HEK293 (cell line): Measurements from ENCODE around the gene FERMT1.

Experiments used
- CTCF ChIA-PET: fragments of 350-600 bp; formaldehyde crosslinking; extraction: SDS; loops from one replicate; lab custom pipeline; 2021; ENCODE audit warnings: antibody characterized with exemption; lab: Yijun Ruan, JAX
- POLR2A ChIA-PET: fragments of 300-600 bp; formaldehyde crosslinking; extraction: SDS; loops from one replicate; lab custom pipeline; 2020; ENCODE audit warnings: antibody characterized with exemption, inconsistent platforms; lab: Yijun Ruan, JAX
- H3K27ac ChIP-seq: fragments of 200-500 bp; sonication (Bioruptor generic); 2 replicates; pipeline ENCODE4 v1.5.1; 2014; ENCODE audit warnings: low read depth, low read length, control low read depth, inconsistent platforms; ENCODE audit errors: extremely low read depth
- H3K36me3 ChIP-seq, 2 experiments: fragments of 200-500 bp in 1 of 2; sonication (Bioruptor generic) in 1 of 2; 1 replicate in 1 of 2; 2 replicates in 1 of 2; pipeline ENCODE4 v1.5.1; 2014 to 2017; ENCODE audit warnings: inconsistent platforms in 2 of 2, low read length in 2 of 2; ENCODE audit not compliant: control insufficient read depth in 2 of 2, insufficient read depth in 1 of 2
- H3K4me1 ChIP-seq: fragments of 200-500 bp; sonication (Bioruptor generic); 2 replicates; pipeline ENCODE4 v1.5.1; 2014; ENCODE audit warnings: mild to moderate bottlenecking, low read length, inconsistent platforms; ENCODE audit not compliant: control insufficient read depth, insufficient read depth
- H3K4me3 ChIP-seq: 2 replicates; pipeline ENCODE4 v1.5.1; 2011; ENCODE audit warnings: low read depth, mild to moderate bottlenecking, control low read depth, low read length, moderate library complexity
- H3K9me3 ChIP-seq: fragments of 200-500 bp; sonication (Bioruptor generic); 2 replicates; pipeline ENCODE4 v1.5.1; 2014; ENCODE audit warnings: low read depth, low read length, inconsistent platforms; ENCODE audit not compliant: control insufficient read depth, insufficient read depth
- GLIS1 ChIP-seq: fragments of 450-650 bp; formaldehyde crosslinking; IDR thresholded peaks from 2 replicates; pipeline ENCODE4 v1.5.1; 2016; ENCODE audit warnings: missing biosample characterization, missing genetic modification characterization
- HOXD13 ChIP-seq: sonication (generic); formaldehyde crosslinking; IDR thresholded peaks from 2 replicates; pipeline ENCODE4 v1.8.0; 2022; ENCODE audit warnings: missing genetic modification reagents, borderline replicate concordance
- SALL2 ChIP-seq: fragments of 450-650 bp; formaldehyde crosslinking; IDR thresholded peaks from 2 replicates; pipeline ENCODE4 v1.5.0; 2017; ENCODE audit warnings: missing biosample characterization, mild to moderate bottlenecking, missing genetic modification characterization, borderline replicate concordance
- SP2 ChIP-seq: fragments of 450-650 bp; formaldehyde crosslinking; IDR thresholded peaks from 2 replicates; pipeline ENCODE4 v1.5.1; 2016; ENCODE audit warnings: missing biosample characterization, missing genetic modification characterization
- SP3 ChIP-seq: fragments of 450-650 bp; formaldehyde crosslinking; IDR thresholded peaks from 2 replicates; pipeline ENCODE4 v1.5.1; 2016; ENCODE audit warnings: missing biosample characterization, missing genetic modification characterization
- TCF7L2 ChIP-seq: IDR thresholded peaks from 2 replicates; pipeline ENCODE4 v1.6.1; 2011; ENCODE audit warnings: low read depth, mild to moderate bottlenecking, inconsistent platforms, low read length, moderate library complexity, borderline replicate concordance
- ZNF133 ChIP-seq: fragments of 450-650 bp; formaldehyde crosslinking; IDR thresholded peaks from 2 replicates; pipeline ENCODE4 v1.5.1; 2016; ENCODE audit warnings: missing biosample characterization, missing genetic modification characterization
- ZNF23 ChIP-seq: fragments of 450-650 bp; formaldehyde crosslinking; IDR thresholded peaks from 2 replicates; pipeline ENCODE4 v1.5.1; 2016; ENCODE audit warnings: missing biosample characterization, missing genetic modification characterization, borderline replicate concordance
- ZNF274 ChIP-seq, 2 experiments: fragments of 200-500 bp in 1 of 2; fragments of 450-650 bp in 1 of 2; sonication (Bioruptor generic) in 1 of 2; formaldehyde crosslinking in 1 of 2; IDR thresholded peaks; 2 replicates each; pipeline versions ENCODE4 v1.5.1 to v1.6.1; 2014 to 2016; ENCODE audit warnings: borderline replicate concordance in 1 of 2, inconsistent platforms in 1 of 2, low read length in 1 of 2, missing biosample characterization in 1 of 2, missing genetic modification characterization in 1 of 2
- ZNF37A ChIP-seq: fragments of 450-650 bp; IDR thresholded peaks from 2 replicates; pipeline ENCODE4 v1.5.1; 2018; ENCODE audit warnings: missing biosample characterization, missing genetic modification characterization
- ZNF416 ChIP-seq: fragments of 450-650 bp; formaldehyde crosslinking; IDR thresholded peaks from 2 replicates; pipeline ENCODE4 v1.5.1; 2016; ENCODE audit warnings: missing biosample characterization, missing genetic modification characterization
- ZNF426 ChIP-seq: fragments of 450-650 bp; formaldehyde crosslinking; IDR thresholded peaks from 2 replicates; pipeline ENCODE4 v1.5.1; 2017; ENCODE audit warnings: missing biosample characterization, missing genetic modification characterization, mild to moderate bottlenecking, inconsistent platforms, moderate library complexity
- ZNF549 ChIP-seq: fragments of 450-650 bp; IDR thresholded peaks from 2 replicates; pipeline ENCODE4 v1.5.1; 2018; ENCODE audit warnings: missing biosample characterization, missing genetic modification characterization, mild to moderate bottlenecking, inconsistent platforms, moderate library complexity
- ZNF624 ChIP-seq: fragments of 450-650 bp; formaldehyde crosslinking; IDR thresholded peaks from 2 replicates; pipeline ENCODE4 v1.5.1; 2017; ENCODE audit warnings: missing biosample characterization, missing genetic modification characterization
- ZNF830 ChIP-seq: fragments of 450-650 bp; IDR thresholded peaks from 2 replicates; pipeline ENCODE4 v1.5.0; 2018; ENCODE audit warnings: missing biosample characterization, missing genetic modification characterization, low read depth, mild to moderate bottlenecking, moderate library complexity
- TF ChIP-seq, protein P1 (sequence below): fragments of 450-650 bp; IDR thresholded peaks from 2 replicates; pipeline ENCODE4 v1.5.1; 2018; ENCODE audit warnings: missing biosample characterization, mild to moderate bottlenecking, missing genetic modification characterization
- TF ChIP-seq, protein P2 (sequence below): fragments of 450-650 bp; formaldehyde crosslinking; IDR thresholded peaks from 2 replicates; pipeline ENCODE4 v1.5.1; 2017; ENCODE audit warnings: missing biosample characterization, missing genetic modification characterization
- TF ChIP-seq, protein P3 (sequence below): fragments of 450-650 bp; formaldehyde crosslinking; IDR thresholded peaks from 2 replicates; pipeline ENCODE4 v1.5.1; 2016; ENCODE audit warnings: missing biosample characterization, missing genetic modification characterization

The FERMT1 gene

DNA sequence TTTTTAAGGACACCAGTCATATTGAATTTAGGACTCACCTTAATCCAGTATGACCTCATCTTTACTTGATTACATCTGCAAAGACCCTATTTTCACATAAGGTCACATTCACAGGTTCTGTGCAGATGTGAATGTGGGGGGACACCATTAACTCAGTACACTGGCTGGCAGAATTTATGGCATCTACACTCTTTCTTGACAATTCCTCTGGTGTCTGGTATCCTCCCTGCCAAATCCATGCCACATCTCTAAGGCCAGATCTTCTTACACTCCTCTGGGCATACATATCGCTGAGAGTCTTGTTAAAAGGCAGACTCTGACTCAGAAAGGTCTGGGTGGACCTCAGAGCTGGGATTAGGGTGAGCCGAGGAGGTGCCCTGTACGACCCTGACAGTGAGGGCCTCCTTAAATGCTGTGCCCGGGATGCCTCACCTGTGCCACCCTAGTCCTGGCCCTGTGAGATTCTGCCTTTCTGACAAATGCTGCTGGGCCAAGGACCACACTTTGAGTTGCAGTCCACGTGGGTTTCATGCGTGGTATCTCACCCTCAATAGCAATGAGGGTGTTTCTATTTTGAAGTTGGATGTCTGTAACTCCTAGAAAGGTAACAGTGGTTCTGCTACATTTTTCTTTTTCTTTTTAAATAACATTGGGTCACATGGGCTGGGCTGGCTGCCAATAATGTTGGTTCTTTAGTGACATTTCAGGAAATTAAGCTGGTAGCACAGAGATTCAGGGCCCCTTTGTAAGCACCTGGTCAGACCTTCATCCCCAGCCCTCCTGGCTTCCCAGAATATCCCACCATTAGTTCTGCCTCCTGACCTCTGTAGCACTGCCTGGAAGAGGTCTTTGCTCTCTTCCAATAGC lies 51.8 kb downstream of the FERMT1 start:
- Histone ChIP-seq H3K9me3 (no peaks in the 10 kb centered on the region), H3K36me3 (no peaks in the 10 kb centered on the region; a peak in 1 of 3 replicates), H3K4me1 (no peaks in the 10 kb centered on the region), H3K27ac (no peak overlapping the region), H3K4me3 (no peak overlapping the region)
- TF ChIP-seq HOXD13 (CRISPR knock-in tag) = no peak
- no peak for TF ChIP-seq SP3
- no peak for TF ChIP-seq ZNF549 (tag by site-specific recombination)
- TF ChIP-seq ZNF274 (IDR thresholded peaks at IDR 0.05; ENCODE audit: low read length) = no peak
- no peak for TF ChIP-seq ZNF274 (tag by site-specific recombination; IDR thresholded peaks at IDR 0.05; ENCODE audit: borderline replicate concordance)
- TF ChIP-seq ZNF23 (tag by site-specific recombination) = no peak
- TF ChIP-seq SALL2 (tag by site-specific recombination) = no peak
- POLR2A ChIA-PET = interaction anchor here (0.6 kb wide), 1 partner anchor 121 kb away, joined by 4 read pairs; the partner anchor contains the start of genes MCM8 and TRMT6
- CTCF ChIA-PET = interaction anchor here (1.0 kb wide), 1 partner anchor 15 kb away, joined by 3 read pairs; no protein-coding TSS in a partner anchor

DNA sequence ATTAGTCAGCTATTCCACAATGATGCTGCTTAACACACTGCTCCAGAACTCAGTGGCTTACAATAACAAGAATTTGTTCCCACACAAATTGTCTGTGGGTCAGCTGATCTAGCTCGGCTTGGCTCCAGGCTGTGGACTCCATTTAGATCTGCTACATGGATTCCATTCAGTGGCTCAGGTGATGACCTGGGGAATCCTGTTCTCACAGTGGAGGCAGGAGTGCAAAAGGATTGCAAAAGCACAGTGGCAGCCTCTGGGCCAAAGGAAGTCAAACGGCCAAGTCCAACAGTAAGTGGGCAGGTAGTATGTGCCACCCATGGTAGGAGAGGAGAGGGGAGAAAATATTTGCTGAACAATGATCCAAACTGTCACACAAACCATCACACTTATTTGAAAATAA lies 53.2 kb downstream of the FERMT1 start:
- CTCF ChIA-PET = interaction anchor here (0.6 to 1.3 kb wide), 3 partner anchors 38 to 750 kb away, joined by 3 read pairs; no protein-coding TSS in a partner anchor
- POLR2A ChIA-PET = no interaction called here
- Histone ChIP-seq H3K9me3 (no peaks in the 10 kb centered on the region), H3K4me1 (no peaks in the 10 kb centered on the region)
- TF ChIP-seq, protein P1, sequence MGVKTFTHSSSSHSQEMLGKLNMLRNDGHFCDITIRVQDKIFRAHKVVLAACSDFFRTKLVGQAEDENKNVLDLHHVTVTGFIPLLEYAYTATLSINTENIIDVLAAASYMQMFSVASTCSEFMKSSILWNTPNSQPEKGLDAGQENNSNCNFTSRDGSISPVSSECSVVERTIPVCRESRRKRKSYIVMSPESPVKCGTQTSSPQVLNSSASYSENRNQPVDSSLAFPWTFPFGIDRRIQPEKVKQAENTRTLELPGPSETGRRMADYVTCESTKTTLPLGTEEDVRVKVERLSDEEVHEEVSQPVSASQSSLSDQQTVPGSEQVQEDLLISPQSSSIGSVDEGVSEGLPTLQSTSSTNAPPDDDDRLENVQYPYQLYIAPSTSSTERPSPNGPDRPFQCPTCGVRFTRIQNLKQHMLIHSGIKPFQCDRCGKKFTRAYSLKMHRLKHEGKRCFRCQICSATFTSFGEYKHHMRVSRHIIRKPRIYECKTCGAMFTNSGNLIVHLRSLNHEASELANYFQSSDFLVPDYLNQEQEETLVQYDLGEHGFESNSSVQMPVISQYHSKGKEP (tag by site-specific recombination) = no peak
- TF ChIP-seq ZNF426 (tag by site-specific recombination) (no peak), TCF7L2 (no peak)
- TF ChIP-seq, protein P2, sequence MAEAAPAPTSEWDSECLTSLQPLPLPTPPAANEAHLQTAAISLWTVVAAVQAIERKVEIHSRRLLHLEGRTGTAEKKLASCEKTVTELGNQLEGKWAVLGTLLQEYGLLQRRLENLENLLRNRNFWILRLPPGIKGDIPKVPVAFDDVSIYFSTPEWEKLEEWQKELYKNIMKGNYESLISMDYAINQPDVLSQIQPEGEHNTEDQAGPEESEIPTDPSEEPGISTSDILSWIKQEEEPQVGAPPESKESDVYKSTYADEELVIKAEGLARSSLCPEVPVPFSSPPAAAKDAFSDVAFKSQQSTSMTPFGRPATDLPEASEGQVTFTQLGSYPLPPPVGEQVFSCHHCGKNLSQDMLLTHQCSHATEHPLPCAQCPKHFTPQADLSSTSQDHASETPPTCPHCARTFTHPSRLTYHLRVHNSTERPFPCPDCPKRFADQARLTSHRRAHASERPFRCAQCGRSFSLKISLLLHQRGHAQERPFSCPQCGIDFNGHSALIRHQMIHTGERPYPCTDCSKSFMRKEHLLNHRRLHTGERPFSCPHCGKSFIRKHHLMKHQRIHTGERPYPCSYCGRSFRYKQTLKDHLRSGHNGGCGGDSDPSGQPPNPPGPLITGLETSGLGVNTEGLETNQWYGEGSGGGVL (tag by site-specific recombination) = no peak
- TF ChIP-seq, all 188 proteins: peak for 0
- Histone ChIP-seq H3K4me3 (no peak overlapping the region), H3K36me3 (no peaks in the 10 kb centered on the region; a peak in 1 of 3 replicates), H3K27ac (no peak overlapping the region)

DNA sequence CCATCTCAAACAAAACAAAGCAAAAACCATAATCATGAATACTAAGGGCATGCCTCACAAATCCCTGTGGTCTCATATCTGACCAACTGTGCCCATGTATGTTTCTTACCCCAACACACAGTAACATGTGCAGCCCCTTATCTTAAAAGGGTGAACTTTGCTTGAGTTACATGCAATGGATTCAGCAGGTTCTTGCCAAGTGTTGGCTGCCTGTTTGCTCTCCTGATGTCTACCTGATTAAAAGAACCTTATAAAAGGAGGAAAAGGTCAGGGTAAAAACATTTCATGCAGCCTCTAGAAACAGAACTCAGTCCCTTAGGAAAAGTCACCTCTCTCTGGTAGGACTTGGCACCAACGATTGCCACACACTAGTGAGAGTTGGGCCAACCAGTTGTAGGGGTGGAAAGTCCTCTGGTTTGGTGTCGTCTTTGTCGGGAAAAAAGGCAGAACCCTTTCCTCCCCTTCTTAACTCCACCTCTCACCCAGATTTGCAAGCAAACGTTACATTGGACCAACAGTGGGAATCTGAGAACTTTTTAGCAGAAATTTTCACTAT lies 55.0 kb downstream of the FERMT1 start:
- Histone ChIP-seq H3K36me3 (no peaks in the 10 kb centered on the region), H3K4me3 (no peak overlapping the region), H3K9me3 (no peaks in the 10 kb centered on the region), H3K4me1 (no peaks in the 10 kb centered on the region), H3K27ac (no peak overlapping the region)
- CTCF ChIA-PET = interaction anchor here (1.3 kb wide), 1 partner anchor 9 kb away, joined by 4 read pairs; no protein-coding TSS in a partner anchor
- POLR2A ChIA-PET = no interaction called here
- TF ChIP-seq ZNF416 (tag by site-specific recombination) = no peak
- TF ChIP-seq ZNF37A (tag by site-specific recombination) = no peak
- no peak for TF ChIP-seq ZNF133 (tag by site-specific recombination)
- no peak for TF ChIP-seq GLIS1
- no peak for TF ChIP-seq ZNF830
- TF ChIP-seq ZNF624 = no peak
- no peak for TF ChIP-seq SP2
- TF ChIP-seq, protein P3, sequence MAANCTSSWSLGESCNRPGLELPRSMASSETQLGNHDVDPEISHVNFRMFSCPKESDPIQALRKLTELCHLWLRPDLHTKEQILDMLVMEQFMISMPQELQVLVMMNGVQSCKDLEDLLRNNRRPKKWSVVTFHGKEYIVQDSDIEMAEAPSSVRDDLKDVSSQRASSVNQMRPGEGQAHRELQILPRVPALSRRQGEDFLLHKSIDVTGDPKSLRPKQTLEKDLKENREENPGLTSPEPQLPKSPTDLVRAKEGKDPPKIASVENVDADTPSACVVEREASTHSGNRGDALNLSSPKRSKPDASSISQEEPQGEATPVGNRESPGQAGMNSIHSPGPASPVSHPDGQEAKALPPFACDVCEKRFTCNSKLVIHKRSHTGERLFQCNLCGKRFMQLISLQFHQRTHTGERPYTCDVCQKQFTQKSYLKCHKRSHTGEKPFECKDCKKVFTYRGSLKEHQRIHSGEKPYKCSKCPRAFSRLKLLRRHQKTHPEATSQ = no peak
